DMS53 treated with DMSO at 0.1 percent for 48 hours (cell line): ENCODE data around the gene SAYSD1.
A peak's percentile ranks its signal among the peaks of the same experiment; 100 is the strongest.
"Not testable (repeated sequence)": the region's sequence is repeated elsewhere in the genome, so short reads cannot be mapped to it uniquely, and the experiment has no call there.

Experiments used
- DNase-seq: peaks from one replicate; lab custom pipeline; 2025; ENCODE audit not compliant: unreplicated experiment; lab: John Stamatoyannopoulos, UW

The SAYSD1 gene

DNA sequence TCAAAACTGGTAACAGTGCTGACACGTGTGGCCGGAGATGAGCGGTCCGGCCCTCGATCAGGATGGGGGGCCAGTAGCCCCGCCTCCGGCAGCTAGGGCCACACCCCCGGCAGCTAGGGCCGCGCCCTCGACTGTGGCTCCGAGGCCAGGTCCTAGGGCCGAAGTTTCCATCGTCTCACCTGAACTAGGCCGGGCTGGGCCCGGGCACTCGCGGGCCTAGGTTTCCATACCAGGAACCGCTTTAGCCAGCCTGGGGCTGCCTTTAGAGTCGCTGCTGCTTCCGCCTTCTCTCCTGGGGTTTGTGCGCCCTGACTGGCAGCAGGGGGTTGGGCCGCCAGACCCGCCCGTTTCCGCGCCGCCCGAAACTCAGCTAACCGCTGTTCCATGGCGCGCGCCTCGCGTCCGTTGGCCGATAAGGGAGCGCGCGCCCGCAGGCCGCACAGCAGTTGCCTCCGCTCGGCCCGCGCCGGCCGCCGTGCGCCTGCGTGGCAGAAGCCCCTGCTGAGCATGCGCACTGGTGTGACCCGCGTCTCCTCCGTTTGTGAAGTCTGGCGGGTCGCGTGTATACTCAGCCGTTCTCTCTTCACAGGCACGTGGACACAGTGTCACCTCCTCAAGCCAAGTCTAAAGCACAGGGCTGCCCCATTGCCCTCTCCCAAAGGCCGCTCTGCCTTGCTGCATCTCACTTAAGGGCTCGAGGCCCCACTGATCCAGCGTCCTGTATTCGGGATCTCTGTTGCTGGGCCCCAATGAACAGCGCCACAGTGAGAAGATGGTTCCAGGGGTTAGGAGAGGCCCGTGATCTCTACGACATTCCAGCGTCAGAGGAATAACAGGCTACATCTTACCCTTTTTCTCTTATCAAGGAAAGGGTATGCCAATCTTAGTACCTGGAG, at the start of gene SAYSD1:
TSS of gene SAYSD1 (minus strand) at position 483 of the 896 bp plus-strand sequence. CDS start at position 386, 97 bp downstream.
- peak; percentile 95 for DNase-seq

GRCh38 chr6:39157511-39157910, 42.5 kb upstream of the SAYSD1 start:
- DNase-seq, result no peak

DNA sequence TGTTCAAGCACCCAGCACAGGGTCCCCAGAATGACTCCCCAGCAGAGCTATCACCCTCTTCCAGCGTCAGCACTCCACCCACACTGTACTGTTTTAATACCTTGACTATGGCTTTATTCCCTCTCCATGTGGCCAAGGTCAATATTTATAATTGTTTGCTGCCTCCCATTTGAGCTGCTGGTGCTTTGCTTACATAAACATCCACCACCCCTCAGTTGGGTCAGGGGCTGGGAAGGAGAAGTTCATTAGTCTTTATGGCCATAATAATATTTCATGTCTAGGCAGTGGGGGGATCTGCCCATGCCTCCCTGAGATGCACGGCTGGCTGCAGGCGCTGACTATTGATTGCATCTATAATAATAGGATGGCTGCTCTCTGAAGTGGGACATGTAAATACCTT, 41.8 kb upstream of the SAYSD1 start:
- no peak for DNase-seq

- DNase-seq, result no peak
Observed at GRCh38 chr6:39154705-39155104, 39.7 kb upstream of the SAYSD1 start.

DNA sequence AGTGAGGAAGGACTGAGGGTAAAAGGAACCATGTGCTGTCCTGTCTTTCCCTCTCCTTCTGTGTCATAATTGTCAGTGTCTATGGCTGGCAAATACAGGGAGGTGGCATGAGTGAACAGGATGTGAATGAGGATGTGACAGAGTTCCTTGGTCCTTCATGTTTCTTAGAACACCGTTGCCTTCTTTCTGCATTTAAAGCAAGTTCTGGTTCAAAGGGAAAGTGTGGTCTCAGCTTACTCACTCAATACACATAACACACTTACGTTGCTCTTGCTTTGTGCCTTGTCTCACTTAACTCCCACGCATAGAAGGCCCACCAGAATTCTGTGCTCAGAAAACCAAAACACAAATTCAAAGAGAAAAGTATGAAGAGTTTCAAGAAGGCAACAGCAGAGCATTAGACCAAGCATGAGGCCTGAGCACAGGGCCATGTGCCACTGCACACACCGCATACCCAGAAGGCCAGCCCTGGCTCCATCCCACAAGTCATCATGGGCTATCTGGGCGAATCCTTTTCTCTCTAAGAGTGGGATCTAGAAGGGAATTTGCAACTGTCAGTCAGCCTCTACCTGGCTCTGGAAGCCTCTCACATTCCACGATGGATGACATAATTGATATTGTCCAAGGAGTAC, 38.9 kb upstream of the SAYSD1 start:
- DNase-seq, result no peak

DNA sequence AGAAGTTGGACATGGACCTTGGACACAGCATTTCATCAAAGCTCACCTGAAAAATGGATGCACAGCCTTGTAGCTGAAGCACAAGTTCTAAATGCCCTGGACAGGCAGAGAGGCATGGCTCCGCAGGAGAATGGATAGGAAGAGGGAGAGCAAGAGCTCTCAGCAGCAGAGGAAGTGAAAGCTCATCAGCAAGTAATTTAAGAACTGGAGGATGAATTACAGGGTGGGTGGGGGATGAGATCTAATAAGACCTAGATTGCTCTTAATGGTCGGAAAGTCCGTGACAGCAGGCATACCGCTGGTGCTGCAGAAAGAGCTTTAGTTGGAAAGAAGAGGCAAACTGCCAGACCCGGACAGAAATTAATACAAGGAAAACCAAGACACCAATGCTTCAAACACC, 37.3 kb upstream of the SAYSD1 start:
- DNase-seq, result no peak

DNA sequence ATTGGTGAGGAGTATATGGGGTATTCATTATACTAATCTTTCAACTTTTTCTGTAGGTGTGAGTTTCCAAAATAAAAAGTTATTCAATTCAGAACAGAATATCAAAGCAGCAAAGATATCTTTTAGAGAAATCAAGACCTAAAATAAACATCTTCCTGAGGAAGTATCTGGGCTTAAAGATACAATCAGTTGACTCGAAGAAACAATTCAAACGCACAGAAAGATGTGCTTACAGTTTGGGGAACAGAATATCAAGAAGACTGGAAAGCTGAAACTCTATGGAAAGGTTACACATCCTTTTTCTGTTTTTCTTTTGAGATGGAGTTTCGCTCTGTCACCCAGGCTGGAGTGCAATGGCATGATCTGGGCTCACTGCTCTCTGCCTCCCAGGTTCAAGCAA, 36.2 kb upstream of the SAYSD1 start:
- no peak for DNase-seq

DNA sequence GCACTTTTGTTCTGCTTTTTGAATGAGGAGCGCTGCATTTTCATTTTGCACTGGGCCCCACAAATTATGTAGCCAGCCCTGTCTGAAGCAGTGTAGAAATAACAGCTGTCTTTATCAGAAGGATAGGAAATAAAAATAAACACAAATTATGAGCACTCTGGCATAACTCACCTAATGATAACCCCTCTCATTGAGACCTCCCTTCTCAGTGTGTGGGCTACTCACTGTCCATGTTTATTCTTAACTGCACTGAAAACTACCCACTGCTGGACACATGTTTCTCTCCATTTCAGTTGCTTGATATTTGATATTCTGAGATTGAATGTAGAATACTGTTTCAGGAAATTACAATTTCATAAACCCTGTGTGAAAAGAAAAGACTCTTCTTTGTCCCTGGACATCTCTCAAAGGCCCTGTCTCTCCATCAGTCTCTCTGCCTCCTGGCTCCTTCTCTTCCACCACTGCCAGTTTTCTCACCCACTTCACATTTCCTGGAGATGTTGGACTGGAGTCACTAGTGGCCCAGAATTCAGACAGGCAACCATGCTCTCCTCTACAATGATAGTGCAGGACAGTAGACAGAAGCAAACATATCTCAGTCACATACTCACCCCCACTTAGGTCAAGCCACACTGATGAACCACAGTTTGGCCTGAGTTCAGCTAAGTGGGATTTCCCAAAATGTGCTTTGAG, 29.6 kb upstream of the SAYSD1 start:
- DNase-seq, result no peak

- DNase-seq, result no peak
Observed at GRCh38 chr6:39143238-39143930, 28.4 kb upstream of the SAYSD1 start.

DNA sequence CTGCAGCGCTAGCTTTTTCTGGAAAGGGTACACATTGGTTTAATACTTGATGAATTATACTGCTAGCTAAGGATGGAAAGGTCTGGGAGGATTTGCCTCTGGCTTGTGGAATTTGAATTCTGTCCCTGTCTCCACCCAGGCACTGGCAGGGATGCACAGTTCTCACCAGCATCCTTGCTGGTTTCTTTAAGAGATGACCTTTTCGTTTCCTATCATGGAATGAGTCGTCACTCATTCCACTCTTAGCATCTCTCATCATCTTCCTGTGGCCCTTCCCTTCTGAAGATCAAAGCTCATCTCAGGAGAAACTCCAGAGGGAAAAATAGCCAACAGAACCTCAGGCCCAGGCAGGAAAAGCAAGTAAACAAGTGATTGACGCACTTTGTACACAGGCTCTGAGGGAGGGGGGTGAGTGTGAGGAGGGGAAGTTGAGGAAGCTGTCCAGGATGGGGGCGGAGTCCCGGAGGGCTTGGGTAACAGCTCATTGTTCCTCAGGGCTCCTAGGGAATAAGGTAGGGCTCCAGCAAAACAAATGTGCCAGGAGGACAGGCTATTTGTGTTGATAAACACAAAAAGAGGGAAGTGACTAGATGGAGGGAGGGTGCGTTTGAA, 25.7 kb upstream of the SAYSD1 start:
- no peak for DNase-seq

- no peak for DNase-seq
Observed at GRCh38 chr6:39137245-39137644, 22.3 kb upstream of the SAYSD1 start.

GRCh38 chr6:39136207-39136606, 21.2 kb upstream of the SAYSD1 start:
- DNase-seq, result not testable (repeated sequence)

GRCh38 chr6:39134761-39135160, 19.8 kb upstream of the SAYSD1 start:
- not testable (repeated sequence) for DNase-seq

- DNase-seq, result no peak
Observed at GRCh38 chr6:39130691-39131090, 15.7 kb upstream of the SAYSD1 start.

DNA sequence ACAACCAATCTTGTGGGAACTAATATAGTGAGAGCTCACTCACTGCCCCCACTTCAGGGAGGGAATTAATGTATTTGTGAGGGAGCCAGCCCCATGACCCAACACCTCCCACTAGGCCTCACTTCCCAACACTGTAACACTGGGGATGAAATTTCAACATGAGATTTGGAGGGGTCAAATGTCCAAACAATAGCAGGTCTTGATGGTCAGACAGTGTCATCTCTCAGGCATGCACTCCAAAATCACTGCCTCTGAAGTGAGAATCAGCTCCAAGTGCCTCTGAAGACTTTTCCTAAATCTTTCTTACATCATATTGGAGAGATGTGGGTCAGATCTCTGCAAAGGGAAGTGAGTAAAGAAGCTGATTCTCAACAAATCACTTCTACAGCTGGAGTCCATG, 13.8 kb upstream of the SAYSD1 start:
- no peak for DNase-seq

GRCh38 chr6:39128106-39128505, 13.1 kb upstream of the SAYSD1 start:
- no peak for DNase-seq

DNA sequence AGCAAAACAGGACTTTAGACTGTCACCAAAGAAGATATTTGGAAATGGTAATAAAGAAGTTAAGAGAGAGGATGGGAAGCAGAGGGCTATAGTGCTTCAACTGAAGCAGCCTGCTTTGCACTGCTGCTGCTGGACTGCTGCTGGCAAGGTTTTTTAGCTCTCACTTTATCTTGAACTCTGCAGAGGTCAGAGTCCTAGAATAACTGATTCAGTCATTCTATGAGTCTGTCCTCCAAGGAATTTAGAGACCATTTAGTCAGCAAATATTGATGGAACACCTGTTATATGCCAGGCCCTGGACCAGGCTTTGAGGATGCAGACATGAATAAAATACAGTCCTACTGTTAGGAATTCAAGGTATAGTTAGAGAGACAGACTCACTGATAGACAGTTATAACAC, 9.1 kb upstream of the SAYSD1 start:
- DNase-seq, result no peak

DNA sequence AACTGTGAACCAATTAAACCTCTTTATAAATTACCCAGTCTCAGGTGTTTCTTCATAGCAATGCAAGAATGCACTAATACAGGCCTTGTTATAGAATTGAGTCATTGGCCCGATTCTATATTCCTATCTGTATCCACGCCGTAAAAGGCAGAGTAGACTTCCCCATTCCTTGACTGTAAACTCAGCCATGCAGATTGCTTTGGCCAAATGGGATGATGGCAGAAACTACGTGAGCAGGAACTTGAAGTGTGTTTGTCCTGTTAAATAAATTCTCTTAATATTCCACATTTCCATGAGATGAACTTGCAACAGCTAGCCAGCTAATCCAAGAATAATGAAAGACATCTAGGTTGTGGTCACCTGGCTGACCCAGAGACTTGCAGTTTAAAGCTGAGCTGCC, 3.9 kb upstream of the SAYSD1 start:
- no peak for DNase-seq

GRCh38 chr6:39114388-39114703, 640 bp downstream of the SAYSD1 start:
- peak; percentile 74 for DNase-seq

- no peak for DNase-seq
Observed at GRCh38 chr6:39113788-39114187, 1.2 kb downstream of the SAYSD1 start.

DNA sequence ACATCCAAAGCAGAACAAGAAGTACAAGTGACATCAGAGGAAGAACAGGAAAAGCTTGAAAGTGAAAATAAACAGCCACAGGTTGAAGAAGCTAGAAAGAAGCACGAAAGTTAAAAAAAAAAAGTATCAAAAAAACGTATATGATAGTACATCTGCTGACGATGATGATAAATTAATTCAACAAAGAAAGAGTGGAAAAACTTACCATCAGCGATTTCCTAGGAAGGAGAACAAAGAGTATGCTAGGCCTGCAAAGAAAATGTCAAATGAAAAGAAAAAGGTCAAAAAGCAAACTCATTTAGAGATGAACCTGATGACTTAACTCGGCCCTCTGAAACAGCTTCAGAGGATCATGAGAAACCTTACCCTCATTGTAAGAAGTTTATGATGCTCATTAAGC, 3.7 kb downstream of the SAYSD1 start:
- DNase-seq, result no peak
